HCEC 1CT (cell line): ENCODE data around the gene ARCN1.

Source experiments
- DNase-seq: peaks from one replicate; pipeline ENCODE4 v3.0.0-alpha.2; 2017

ARCN1 gene

GRCh38 chr11:118572061-118572980, at the start of gene ARCN1:
ARCN1 (plus strand) TSS chr11:118572409; CDS start chr11:118572548, 139 bp downstream.
- DNase-seq = peak; percentile 72

GRCh38 chr11:118522571-118523072, 49.6 kb upstream of the ARCN1 start:
- peak; percentile 63 for DNase-seq

- DNase-seq = no peak
Observed at GRCh38 chr11:118524356-118524755, 47.9 kb upstream of the ARCN1 start.

- no peak for DNase-seq
Observed at GRCh38 chr11:118524757-118525470, 47.3 kb upstream of the ARCN1 start.

GRCh38 chr11:118526688-118527087, 45.5 kb upstream of the ARCN1 start:
- no peak for DNase-seq

- no peak for DNase-seq
Observed at GRCh38 chr11:118527109-118527508, 45.1 kb upstream of the ARCN1 start, which contains the start of gene TTC36. TTC36 (plus strand) TSS chr11:118527474; CDS start chr11:118527495, 21 bp downstream.

- DNase-seq = no peak
Observed at GRCh38 chr11:118528511-118528910, 43.7 kb upstream of the ARCN1 start.

- DNase-seq = no peak
Observed at GRCh38 chr11:118529584-118530175, 42.5 kb upstream of the ARCN1 start.

GRCh38 chr11:118530180-118530682, 42.0 kb upstream of the ARCN1 start:
- DNase-seq = no peak

GRCh38 chr11:118530683-118531596, 41.3 kb upstream of the ARCN1 start, which contains the start of gene TMEM25:
TMEM25 (plus strand) TSS chr11:118531192; CDS start chr11:118531802, 610 bp downstream.
- no peak for DNase-seq

- DNase-seq = no peak
Observed at GRCh38 chr11:118531597-118532084, 40.6 kb upstream of the ARCN1 start.

GRCh38 chr11:118532091-118532490, 40.1 kb upstream of the ARCN1 start:
- no peak for DNase-seq

GRCh38 chr11:118532852-118533768, 39.1 kb upstream of the ARCN1 start:
- DNase-seq = no peak

GRCh38 chr11:118533769-118534729, 38.2 kb upstream of the ARCN1 start:
- DNase-seq = no peak

GRCh38 chr11:118535261-118535660, 36.9 kb upstream of the ARCN1 start:
- no peak for DNase-seq

- peak; percentile 77 for DNase-seq
Observed at GRCh38 chr11:118536726-118537125, 35.5 kb upstream of the ARCN1 start.

GRCh38 chr11:118537409-118537980, 34.7 kb upstream of the ARCN1 start:
- DNase-seq = peak; percentile 26

GRCh38 chr11:118544010-118544646, 28.1 kb upstream of the ARCN1 start:
- no peak for DNase-seq
